SK-N-SH (cell line): Measurements from ENCODE around the gene DEPP1. TPM values are rescaled to one million over a fixed set of nuclear protein-coding genes. Genes with fewer than 3 reads are reported as not detected.

Experiments used
- CTCF ChIA-PET: fragments of 300-600, 350-600 bp; formaldehyde crosslinking; extraction: SDS; loops from one replicate; lab custom pipeline; 2021; lab: Yijun Ruan, JAX
- POLR2A ChIA-PET: fragments of 350-600 bp; sonication (Branson Sonifier 250); formaldehyde crosslinking; extraction: SDS; loops from one replicate; lab custom pipeline; 2020; ENCODE audit warnings: antibody characterized with exemption, inconsistent platforms; lab: Yijun Ruan, JAX
- DNase-seq: peaks from one replicate; pipeline ENCODE4 v3.0.0; 2012
- H2AFZ ChIP-seq: fragments of 200-600 bp; sonication (generic); 2 replicates; pipeline ENCODE4 v1.8.1; 2016; ENCODE audit warnings: antibody characterized with exemption, mild to moderate bottlenecking, low read depth
- H3F3A ChIP-seq: fragments of 200-600 bp; sonication (generic); replicated peaks from 2 replicates; pipeline ENCODE3; 2016; ENCODE audit warnings: antibody characterized with exemption, mild to moderate bottlenecking; ENCODE audit not compliant: insufficient read depth
- H3K27ac ChIP-seq, 2 experiments: fragments of 200-500 bp in 1 of 2; fragments of 200-600 bp in 1 of 2; sonication (Bioruptor generic) in 1 of 2; sonication (generic), shearing (Covaris generic) in 1 of 2; 2 replicates each; pipeline versions ENCODE4 v1.5.1 to v1.6.1; 2014 to 2016; ENCODE audit warnings: low read depth in 2 of 2, inconsistent platforms in 1 of 2, low read length in 1 of 2, mild to moderate bottlenecking in 1 of 2, mixed read lengths in 1 of 2
- H3K27me3 ChIP-seq: fragments of 200-600 bp; sonication (generic), shearing (Covaris generic); 2 replicates; pipeline ENCODE4 v1.6.1; 2016; ENCODE audit warnings: mixed run types; ENCODE audit not compliant: insufficient read depth
- H3K36me3 ChIP-seq, 2 experiments: fragments of 200-500 bp in 1 of 2; fragments of 200-600 bp in 1 of 2; sonication (Bioruptor generic) in 1 of 2; sonication (generic) in 1 of 2; replicated peaks in 1 of 2; 2 replicates each; pipeline versions ENCODE3 to v1.5.1; 2014 to 2016; ENCODE audit warnings: low read length in 1 of 2, mild to moderate bottlenecking in 1 of 2; ENCODE audit not compliant: insufficient read depth in 2 of 2, control insufficient read depth in 1 of 2
- H3K4me1 ChIP-seq, 2 experiments: fragments of 200-500 bp in 1 of 2; fragments of 200-600 bp in 1 of 2; sonication (Bioruptor generic) in 1 of 2; sonication (generic), shearing (Covaris generic) in 1 of 2; 2 replicates each; pipeline versions ENCODE4 v1.5.1 to v1.6.1; 2014 to 2016; ENCODE audit warnings: low read depth in 1 of 2, low read length in 1 of 2, mixed run types in 1 of 2; ENCODE audit not compliant: insufficient read depth in 2 of 2, control insufficient read depth in 1 of 2
- H3K4me2 ChIP-seq: fragments of 200-600 bp; sonication (generic), shearing (Covaris generic); 2 replicates; pipeline ENCODE4 v1.6.1; 2017; ENCODE audit warnings: mixed run types
- H3K4me3 ChIP-seq, 2 experiments: fragments of 200-500 bp in 1 of 2; fragments of 200-600 bp in 1 of 2; sonication (Bioruptor generic) in 1 of 2; sonication (generic), shearing (Covaris generic) in 1 of 2; 2 replicates each; pipeline versions ENCODE4 v1.5.1 to v1.8.1; 2014 to 2016; ENCODE audit warnings: low read depth in 2 of 2, inconsistent platforms in 1 of 2, low read length in 1 of 2, mild to moderate bottlenecking in 1 of 2, mixed read lengths in 1 of 2, moderate library complexity in 1 of 2
- H3K79me2 ChIP-seq: fragments of 200-600 bp; sonication (generic); 2 replicates; pipeline ENCODE4 v1.8.1; 2017; ENCODE audit warnings: mild to moderate bottlenecking; ENCODE audit not compliant: insufficient read depth
- H3K9ac ChIP-seq: fragments of 200-600 bp; sonication (generic); 2 replicates; pipeline ENCODE4 v1.6.1; 2017; ENCODE audit warnings: mixed run types
- H3K9me2 ChIP-seq: fragments of 200-600 bp; sonication (generic); 2 replicates; pipeline ENCODE4 v1.6.1; 2017; ENCODE audit warnings: mixed run types
- H3K9me3 ChIP-seq: fragments of 200-600 bp; sonication (generic); 2 replicates; pipeline ENCODE4 v1.6.1; 2017; ENCODE audit warnings: mixed run types, mild to moderate bottlenecking, moderate library complexity
- H4K20me1 ChIP-seq: fragments of 200-600 bp; sonication (generic); 2 replicates; pipeline ENCODE4 v1.6.1; 2017; ENCODE audit warnings: mild to moderate bottlenecking, mixed run types; ENCODE audit not compliant: insufficient read depth
- CTCF ChIP-seq: fragments of 200-600 bp; sonication (generic); IDR thresholded peaks from 2 replicates; pipeline ENCODE4 v1.6.1; 2017; ENCODE audit warnings: antibody characterized with exemption, mild to moderate bottlenecking, moderate library complexity
- GABPA ChIP-seq: IDR thresholded peaks from 2 replicates; pipeline ENCODE4 v1.4.0; 2012; ENCODE audit warnings: low read depth, mild to moderate bottlenecking
- GATA2 ChIP-seq: sonication (generic); formaldehyde crosslinking; IDR thresholded peaks from 2 replicates; pipeline ENCODE4 v1.5.0; 2020; ENCODE audit warnings: mild to moderate bottlenecking, missing genetic modification reagents
- JUND ChIP-seq: IDR thresholded peaks from 2 replicates; pipeline ENCODE4 v1.4.0; 2012
- MXI1 ChIP-seq: IDR thresholded peaks from 2 replicates; pipeline ENCODE4 v1.6.1; 2012; ENCODE audit warnings: mild to moderate bottlenecking, low read depth, low read length, improper control_type of control experiment
- NFIC ChIP-seq: IDR thresholded peaks from 2 replicates; pipeline ENCODE4 v1.4.0; 2012; ENCODE audit warnings: borderline replicate concordance
- PBX3 ChIP-seq: IDR thresholded peaks from 2 replicates; pipeline ENCODE4; 2012
- TAF1 ChIP-seq: IDR thresholded peaks from 2 replicates; pipeline ENCODE4 v1.6.1; 2012; ENCODE audit warnings: low read depth, mild to moderate bottlenecking, low read length, moderate library complexity, borderline replicate concordance
- USF1 ChIP-seq: IDR thresholded peaks from 2 replicates; pipeline ENCODE4 v1.4.0; 2012; ENCODE audit warnings: low read depth, borderline replicate concordance
- WGBS: methylation state at CpG from one replicate; pipeline ENCODE4 v1.1.6; 2017; ENCODE audit warnings: low lambda C conversion rate; 5-methylcytosine and 5-hydroxymethylcytosine counted together
- polyA plus RNA-seq, 3 experiments: library from polyadenylated mRNA; depleted of rRNA; stranded (reverse); fragments of >200 nt; gene quantifications; 2 replicates each; pipeline ENCODE4 v1.2.3, GENCODE V29; 2012
- TF ChIP-seq, protein P1 (sequence below): IDR thresholded peaks from 2 replicates; pipeline ENCODE4 v1.4.0; 2012; ENCODE audit warnings: low read depth

Gene DEPP1
- polyA plus RNA-seq, 1 of the 3 experiments (the other 2 are of a cell fraction), result 5.3 TPM

GRCh38 chr10:45001381-45002148 lies 23.0 kb upstream of the DEPP1 start:
- peak overlapping the region; percentile 71 for H3K4me3 ChIP-seq
- WGBS, result 35% methylated on average over 8 of the region's 13 CpGs
- H3K27me3 ChIP-seq, result no peaks in the 10 kb centered on the region
- no peaks in the 10 kb centered on the region for H3K9me3 ChIP-seq
- CTCF ChIA-PET, result interaction anchor here (0.6 to 3.0 kb wide), 2 partner anchors 13 to 69 kb away, joined by 3 to 11 read pairs; no protein-coding TSS in a partner anchor
- H3K9ac ChIP-seq, result peak overlapping the region; percentile 84
- peak overlapping the region; percentile 59 for H2AFZ ChIP-seq
- peaks cover 37% of the 10 kb centered on the region for H3K79me2 ChIP-seq
- H4K20me1 ChIP-seq, result no peaks in the 10 kb centered on the region
- POLR2A ChIA-PET, result interaction anchor here (0.6 to 1.2 kb wide), 3 partner anchors 42 to 417 kb away, joined by 3 read pairs; partner anchors contain the start of gene RASSF4
- peaks cover 8 to 12% of the 10 kb centered on the region in 2 experiments; a peak in 3 of 4 replicates for H3K4me1 ChIP-seq
- no peaks in the 10 kb centered on the region for H3K9me2 ChIP-seq
- TF ChIP-seq NFIC (peak; percentile 49; the same call in 1 of the 2 replicates), GATA2 (CRISPR knock-in tag) (no peak), PBX3 (0 out of 2 replicates have a peak, but pooled peaks have one; percentile 22), CTCF (peak; percentile 33; the same call in 1 of the 2 replicates), JUND (0 out of 2 replicates have a peak, but pooled peaks have one; percentile 11), GABPA (no peak), TAF1 (peak; percentile 61; the same call in 1 of the 2 replicates), MXI1 (0 out of 2 replicates have a peak, but pooled peaks have one; percentile 36), USF1 (no peak)
- TF ChIP-seq, protein P1, sequence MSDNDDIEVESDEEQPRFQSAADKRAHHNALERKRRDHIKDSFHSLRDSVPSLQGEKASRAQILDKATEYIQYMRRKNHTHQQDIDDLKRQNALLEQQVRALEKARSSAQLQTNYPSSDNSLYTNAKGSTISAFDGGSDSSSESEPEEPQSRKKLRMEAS, result peak; percentile 58; the same call in 1 of the 2 replicates
- TF ChIP-seq, all 33 proteins: peak for 7
- peak; percentile 79 for DNase-seq
- Histone ChIP-seq H3F3A (no peaks in the 10 kb centered on the region), H3K36me3 (peaks cover 22 to 27% of the 10 kb centered on the region in 2 experiments), H3K27ac (peak overlapping the region; percentile 76 to 92), H3K4me2 (peak overlapping the region; percentile 84)
